GM19240 (cell line): ENCODE measurements around the gene MAB21L2.

Experiments
- DNase-seq: peaks from one replicate; pipeline ENCODE4 v3.0.0; 2011; ENCODE audit warnings: low spot score; ENCODE audit not compliant: insufficient read length

MAB21L2 gene

DNA sequence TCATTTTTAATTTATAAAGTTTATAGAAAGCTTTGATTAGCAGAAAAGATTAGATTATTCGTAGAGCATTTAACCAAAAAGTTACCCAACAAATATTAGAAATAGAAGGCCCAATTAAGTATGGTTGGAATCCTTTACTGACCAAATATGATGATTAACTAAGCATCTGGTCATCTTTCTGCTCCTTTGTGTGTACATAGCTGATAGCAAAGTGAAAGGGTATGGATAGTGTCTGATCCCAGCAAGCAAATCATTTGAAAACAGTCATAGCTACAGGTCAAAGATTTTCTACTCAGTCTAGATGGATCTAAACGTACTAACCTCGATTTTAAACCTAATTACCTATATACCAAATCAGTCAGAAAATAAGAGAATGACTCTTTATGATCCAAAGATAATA lies 7.3 kb upstream of the MAB21L2 start:
- DNase-seq, result no peak

DNA sequence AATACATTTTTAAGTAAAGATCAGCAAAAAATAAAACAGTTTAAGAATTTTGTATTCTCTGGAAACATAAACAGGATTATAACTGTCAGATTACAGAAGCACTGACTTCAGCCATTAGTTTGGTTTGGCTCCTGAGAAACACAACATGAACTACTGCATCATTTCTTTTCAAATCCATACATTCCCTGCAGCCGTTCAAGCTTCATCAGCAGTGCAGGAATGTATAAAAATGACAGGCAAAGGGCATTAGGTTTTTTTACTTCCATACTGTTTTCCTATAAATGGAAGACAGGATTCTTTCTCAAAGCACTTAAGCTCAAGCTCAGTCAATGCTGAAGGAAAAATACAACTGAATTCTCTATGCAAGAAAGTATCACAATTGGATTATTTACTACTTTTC lies 4.2 kb upstream of the MAB21L2 start:
- no peak for DNase-seq

DNA sequence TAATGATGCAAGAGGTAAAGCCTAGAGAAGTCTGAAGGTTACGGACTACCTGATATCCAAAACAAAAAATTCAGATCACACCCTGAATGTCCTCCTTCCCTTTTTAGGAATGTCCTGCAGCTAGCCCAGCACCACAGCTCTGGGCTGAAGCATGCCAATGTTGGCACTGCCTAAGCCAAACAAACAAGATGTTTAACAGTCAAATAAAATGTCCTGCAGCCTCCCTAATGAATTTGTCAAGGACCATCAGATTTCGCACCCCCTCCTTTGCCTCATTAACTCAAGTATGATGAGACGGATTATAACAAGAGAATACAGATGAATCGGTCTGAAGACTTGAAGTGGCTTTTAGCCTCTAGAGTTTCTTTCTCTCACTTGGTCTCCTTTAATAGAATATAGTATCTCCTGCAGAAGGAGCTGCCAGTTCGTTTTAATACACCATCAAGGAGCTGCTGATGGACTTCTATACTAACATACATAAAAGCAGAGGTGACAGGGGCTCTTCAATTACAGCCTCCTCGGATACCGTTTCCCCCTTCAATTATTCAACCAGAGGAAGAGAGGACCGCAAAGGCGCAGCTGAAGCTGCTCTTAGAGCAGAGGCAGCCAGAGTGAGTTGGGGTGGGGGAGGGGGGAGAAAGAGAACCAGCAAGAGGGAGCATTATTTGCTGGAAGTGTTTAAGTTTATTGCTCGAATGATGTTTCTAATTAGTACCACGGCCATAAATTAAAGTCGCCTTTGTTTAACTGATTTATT lies 3.0 kb upstream of the MAB21L2 start:
- DNase-seq, result no peak

DNA sequence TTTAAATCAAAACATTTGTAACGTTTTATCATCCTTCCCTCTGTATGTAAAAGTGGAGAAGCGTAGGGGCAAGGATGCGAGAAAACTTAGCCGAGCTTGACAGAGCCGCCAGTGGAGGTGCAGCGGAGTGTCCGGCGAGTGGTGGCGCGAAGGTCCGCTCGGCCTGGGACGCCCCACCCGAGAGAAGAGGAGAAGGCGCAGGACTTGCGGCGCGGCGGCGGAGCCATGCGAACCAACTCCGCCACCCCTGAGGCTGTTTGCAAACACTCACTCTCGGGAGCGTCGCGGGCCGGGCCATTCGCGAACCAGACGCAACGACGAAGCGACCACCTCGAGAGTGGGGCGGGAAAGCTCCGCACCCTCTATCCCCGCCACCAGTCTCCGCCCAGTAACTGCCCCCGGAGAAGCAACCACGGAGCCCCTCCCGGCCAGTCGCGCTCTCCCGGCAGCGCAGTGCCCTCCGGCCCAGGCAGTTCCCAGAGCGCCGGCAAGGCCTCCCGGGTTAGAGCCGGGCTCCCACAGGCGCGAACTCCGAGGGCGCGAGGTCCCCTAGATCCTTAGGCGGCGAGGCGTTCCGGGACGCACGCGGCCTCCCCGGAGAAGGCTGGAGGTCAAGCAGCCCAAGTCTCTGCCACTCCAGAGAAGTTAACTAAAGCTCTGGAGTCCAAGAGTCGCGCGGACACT lies 2.3 kb upstream of the MAB21L2 start:
- no peak for DNase-seq

DNA sequence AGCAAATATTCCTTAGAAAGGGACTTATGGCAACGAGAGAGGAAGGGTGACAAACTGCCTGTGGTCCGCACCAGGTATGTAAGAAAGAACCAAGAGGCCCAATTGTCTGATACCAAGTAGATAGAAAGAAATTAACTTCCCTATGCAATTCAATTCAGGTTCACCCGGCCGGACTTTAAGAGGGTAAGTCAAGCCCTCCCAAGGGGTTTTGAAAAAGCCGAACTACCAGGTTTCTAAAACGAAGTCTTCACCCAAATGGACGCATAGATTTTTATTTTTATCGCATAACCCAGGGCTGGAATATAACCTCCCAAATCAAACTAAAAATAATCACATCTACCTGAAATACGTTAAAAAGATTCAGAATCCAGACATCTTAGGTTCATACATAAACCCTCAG lies 1.6 kb upstream of the MAB21L2 start:
- no peak for DNase-seq

DNA sequence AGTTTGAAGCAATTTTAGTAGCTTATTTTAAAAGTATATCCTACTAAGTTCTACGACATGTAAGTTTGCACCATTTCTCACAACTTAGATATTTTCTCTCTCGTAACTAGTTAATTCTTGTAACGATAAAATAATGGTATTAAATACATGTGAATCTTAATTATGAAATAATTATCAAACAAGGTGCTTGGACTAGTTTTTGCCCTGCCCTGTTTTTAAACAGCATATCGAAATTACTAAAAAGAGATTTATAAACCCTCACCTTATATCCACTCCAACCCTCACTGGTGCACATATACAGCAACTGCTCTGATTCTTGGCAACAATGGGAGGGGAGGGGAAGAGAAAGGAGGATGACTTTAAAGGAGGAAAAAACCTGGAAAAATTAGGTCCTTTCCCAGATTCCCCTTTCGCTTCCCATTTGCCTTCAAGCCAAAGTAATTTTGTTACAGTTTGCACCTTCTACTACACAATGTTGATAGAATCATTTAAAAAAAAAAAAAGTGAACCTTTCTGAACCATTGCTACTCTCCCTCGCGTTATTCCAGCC lies 820 bp upstream of the MAB21L2 start:
- no peak for DNase-seq

DNA sequence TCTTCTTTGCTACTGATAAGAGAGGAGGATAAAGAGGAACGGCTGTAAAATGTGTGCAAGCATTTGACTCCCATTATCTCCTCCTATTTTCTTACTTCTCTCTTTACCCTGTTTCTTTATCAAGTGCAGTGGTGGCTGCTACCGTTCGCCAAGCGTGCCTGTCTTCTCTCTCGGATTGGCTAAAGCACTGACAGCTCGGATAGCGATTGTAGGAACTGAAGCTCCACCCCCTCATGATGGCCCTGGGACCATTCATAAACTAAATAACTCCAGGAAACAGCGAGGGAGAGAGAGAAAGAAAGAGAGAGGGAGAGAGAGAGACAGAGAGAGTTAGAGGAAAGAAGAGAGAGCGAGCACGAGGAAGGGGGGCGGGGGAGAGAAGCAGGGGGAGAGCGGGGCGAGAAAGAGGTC lies 305 bp upstream of the MAB21L2 start:
- no peak for DNase-seq

DNA sequence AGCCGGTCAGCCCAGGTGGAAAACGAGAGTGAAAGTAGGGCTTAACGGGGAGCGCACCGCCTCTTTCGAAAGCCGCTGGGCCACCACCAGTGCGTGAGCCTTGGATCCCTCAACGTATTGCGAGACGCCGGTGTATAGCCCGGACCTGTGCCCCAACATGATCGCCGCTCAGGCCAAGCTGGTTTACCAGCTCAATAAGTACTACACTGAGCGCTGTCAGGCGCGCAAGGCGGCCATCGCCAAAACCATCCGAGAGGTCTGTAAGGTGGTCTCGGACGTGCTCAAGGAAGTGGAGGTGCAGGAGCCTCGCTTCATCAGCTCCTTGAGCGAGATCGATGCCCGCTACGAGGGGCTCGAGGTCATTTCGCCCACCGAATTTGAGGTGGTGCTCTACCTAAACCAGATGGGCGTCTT lies 929 bp downstream of the MAB21L2 start:
- DNase-seq, result no peak

DNA sequence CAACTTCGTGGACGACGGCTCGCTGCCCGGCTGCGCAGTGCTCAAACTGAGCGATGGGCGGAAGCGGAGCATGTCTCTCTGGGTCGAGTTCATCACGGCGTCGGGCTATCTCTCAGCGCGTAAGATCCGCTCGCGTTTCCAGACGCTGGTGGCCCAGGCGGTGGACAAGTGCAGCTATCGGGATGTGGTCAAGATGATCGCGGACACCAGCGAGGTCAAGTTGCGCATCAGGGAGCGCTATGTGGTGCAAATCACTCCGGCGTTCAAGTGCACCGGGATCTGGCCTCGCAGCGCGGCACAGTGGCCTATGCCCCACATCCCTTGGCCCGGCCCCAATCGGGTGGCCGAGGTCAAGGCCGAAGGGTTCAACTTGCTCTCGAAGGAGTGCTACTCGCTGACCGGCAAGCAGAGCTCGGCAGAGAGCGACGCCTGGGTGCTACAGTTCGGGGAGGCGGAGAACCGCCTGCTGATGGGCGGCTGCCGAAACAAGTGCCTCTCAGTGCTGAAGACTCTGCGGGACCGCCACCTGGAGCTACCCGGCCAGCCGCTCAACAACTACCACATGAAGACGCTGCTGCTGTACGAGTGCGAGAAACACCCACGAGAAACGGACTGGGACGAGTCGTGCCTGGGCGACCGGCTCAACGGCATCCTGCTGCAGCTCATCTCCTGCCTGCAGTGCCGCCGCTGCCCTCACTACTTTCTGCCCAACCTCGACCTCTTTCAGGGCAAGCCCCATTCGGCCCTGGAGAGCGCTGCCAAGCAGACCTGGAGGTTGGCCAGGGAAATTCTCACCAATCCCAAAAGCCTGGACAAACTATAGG lies 1.5 kb downstream of the MAB21L2 start:
- no peak for DNase-seq

DNA sequence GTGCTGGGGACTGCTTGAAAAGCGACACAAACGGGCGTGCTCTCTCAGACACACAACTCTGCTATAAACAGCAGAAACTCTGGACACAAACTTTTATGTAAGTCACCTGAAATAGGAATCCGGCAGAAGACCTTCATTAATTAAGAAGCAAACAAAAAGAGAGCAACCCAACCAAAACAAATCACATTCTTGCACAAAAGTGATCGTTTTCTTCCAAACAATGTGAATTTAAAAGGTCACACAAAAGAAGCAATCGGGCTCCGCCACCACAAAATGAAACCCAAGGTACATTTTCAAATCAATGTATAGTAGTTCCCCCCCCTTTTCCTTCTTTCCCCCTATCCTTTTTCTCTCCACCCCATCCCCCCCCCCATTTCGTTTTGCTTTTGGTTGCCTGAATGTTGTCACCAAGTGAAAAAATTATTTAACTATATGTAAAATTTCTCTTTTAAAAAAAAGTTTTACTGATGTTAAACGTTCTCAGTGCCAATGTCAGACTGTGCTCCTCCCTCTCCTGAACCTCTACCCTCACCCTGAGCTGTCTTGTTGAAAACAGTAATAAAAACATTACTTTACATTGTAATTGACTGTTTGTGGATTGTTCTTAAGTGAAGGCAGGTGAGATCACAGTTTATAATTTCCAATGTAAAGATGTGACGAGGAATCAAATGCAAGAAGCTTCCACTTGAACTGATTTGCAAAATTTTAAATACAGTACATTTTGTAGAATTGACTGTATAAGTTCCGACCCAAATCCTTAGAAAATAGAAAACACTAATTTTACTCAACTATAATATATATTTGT lies 2.4 kb downstream of the MAB21L2 start:
- no peak for DNase-seq

DNA sequence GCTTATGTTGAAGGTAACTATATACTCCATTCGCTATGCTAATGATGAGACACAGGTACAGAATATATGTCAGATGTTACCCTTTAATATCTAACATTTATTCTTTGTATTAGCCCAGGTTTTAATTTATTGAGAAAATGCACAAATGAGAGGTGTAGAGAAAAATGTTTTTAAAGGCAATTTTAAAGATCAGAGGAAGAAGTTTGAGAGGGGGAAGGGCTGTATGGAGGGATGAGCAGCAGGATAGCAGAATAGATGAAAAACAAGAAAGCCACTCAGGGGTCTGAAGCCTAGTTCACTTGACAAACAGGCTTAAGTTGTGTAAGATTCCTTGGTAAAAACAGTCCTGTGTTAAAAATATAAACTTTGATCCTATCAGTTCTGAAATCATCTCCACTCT lies 3.7 kb downstream of the MAB21L2 start:
- DNase-seq, result no peak

DNA sequence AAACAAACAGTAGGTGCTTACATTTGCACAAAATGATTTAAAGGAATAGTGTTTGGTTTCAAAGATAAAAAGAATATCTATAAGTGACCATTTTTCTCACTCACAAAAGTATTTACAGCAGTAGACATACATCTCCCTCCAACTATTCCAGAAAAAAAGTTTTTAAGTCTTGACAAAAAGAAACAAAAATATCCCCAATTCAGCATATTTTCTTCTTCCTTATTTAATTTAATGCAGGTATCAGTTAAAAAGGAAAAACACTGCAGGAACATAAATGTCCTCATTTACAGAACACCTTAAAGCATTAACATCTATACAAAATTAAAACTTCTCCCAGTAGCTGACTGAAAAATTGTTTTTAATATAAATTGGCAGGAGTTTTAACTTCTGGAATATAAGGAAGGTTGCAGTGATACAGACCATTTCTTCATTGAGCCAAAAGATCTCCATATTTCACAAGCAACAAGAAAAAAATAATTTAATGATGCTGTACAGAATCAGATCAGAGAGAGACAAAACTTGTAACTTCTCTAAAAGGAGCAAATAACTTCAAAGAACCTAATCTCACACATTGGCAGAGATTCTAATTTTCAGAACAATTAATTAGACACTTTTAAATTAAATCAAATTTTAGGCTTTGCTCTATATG lies 4.3 kb downstream of the MAB21L2 start:
- no peak for DNase-seq

DNA sequence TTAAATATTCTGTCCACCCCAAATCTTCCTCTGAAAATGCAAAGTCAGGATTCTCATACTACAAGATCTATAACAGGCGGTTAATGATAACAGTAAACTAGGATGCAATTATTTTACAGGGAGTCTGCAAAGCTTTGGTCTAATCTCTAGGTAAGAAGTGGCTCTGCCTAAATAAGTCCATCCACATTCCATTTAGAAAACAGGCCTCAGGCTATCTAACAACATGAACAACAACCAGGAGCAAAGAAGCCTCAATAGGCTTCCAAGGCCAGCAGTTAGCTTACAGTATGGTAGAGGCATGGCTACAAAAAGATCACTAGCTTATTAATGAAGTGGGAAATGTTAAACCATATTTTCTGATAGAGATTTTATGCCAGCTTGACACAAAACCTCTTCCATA lies 6.4 kb downstream of the MAB21L2 start:
- DNase-seq, result no peak

DNA sequence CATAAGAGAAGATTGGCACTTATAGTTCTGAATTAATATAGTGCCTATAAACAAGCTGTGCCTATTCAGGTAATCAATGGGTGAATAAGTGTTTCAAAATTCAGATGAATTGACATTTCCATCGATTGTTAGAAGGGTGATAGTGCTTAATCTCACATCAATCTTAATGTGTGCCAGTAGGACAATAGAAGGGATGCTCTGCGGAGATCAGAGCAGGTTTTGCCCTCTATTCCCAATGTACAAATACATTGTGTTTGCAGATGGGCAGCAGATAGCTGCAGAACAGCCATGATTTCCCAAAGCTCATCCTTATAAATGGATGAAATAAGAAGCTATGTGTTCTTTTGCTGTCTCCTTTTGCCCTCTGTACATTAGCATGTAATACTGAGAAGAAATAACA lies 7.2 kb downstream of the MAB21L2 start:
- no peak for DNase-seq

DNA sequence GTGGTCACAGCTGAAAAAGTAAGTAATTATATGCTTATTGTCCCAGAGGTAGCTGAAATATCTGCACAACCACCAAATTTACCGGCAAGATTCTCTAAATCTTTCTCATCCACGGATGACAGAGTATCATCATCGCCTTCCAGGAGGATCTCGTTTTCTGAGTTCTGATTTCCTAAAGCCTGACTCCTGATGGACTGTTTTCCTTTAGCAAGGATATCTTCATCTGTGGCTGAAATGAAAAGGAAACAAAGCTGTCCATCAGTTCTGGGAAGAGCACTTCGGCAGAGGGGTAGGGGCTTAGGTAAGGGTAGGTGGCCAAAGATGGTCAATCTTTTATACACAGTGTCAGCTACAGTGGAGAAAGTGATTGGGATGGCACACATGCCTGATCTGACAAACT lies 8.7 kb downstream of the MAB21L2 start:
- DNase-seq, result no peak

DNA sequence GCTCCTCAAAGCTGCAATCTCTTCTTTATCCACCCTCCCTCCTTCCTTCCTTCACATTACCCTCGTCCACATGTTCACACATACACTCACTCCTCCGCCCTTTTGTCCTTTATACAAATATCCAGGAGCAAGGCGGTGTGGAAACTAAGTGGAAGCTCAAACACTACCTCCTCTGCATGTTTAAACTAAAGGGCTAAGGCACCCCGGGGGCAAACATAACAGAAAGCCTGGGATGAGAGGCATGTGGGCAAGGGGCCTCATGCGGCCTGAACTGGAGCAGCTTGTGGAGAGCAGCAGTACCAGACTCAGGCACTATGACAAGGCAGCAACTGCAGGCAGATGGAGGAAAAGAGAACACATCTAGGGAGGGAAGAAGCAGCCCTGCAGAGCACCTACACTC lies 9.5 kb downstream of the MAB21L2 start:
- no peak for DNase-seq

DNA sequence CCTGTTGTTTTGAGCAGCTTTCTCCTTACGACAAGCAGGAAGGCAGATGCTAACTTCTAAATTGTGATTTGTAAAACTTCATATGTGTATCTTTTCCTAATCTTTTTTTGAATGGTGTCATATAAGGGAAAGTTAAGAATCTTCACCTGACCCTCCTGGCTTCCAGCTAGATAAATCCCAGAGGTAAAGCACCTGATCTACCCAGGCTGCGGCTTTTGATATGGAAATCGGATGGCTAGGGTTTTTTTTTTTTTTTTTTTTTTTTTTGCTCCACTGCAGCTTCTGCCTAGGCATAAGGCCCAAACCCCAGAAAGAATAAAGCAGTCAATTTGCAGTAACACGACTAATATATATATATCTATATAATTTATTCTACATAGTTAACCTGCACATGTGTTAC lies 10.0 kb downstream of the MAB21L2 start:
- no peak for DNase-seq

DNA sequence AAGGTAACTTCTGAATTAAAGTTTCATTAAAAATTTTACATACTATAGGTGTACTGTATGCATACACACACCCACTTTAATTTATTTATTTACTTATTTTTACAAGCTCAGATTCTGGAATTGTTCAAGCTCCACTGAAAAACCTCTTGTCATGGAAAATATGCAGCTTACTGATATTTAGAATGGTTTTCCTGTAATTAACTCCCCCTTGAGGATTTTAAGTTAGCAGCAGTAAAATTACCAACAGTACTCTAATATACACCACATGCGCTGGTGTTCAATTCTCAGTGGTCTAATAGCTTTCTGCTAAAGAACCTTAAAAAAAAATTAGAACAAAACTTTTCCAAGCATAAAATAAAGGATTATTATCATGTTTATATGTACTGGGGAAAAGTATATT lies 12.0 kb downstream of the MAB21L2 start:
- DNase-seq, result no peak

DNA sequence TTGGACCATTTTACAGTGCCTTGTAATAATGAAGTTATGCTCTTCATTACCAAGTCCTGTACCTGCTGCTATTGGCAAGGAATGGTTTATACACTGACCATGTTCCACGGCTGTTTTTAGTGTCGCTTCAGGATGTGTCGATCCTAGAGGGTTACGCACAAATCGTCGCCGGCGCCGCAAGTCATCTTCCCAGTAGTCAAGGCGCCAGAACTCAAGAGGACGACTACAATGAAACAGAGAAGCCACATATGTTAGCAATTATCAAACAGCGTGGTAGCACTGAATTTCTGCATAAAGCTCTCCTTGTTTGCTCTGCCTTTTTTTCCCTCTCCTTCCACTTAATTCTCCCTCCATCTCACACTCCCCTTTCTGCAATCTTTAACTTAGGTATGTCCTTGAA lies 17.0 kb downstream of the MAB21L2 start:
- no peak for DNase-seq

DNA sequence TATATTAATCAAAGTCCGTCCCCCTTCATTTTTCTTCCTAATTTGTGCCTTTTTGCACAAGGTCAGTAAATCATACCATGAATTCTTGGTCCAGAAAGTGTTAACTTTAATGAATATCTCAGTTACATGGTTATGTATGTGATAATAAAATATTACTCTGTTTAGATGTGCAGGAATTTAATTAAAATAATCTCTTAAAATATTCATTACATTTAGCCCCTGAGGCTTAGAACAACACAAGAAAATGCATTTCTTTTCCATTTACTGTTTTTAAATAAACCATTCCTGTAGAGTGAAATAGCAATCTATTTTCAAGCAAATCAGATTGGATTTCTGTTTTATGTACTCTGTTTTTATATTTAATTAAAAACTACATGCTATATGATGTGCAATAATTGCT lies 17.6 kb downstream of the MAB21L2 start:
- DNase-seq, result no peak
